HEK293 (cell line): Measurements from ENCODE around the gene TMOD4.
A peak's percentile ranks its signal among the peaks of the same experiment; 100 is the strongest.

ENCODE experiments used
- CTCF ChIA-PET: fragments of 350-600 bp; formaldehyde crosslinking; extraction: SDS; loops from one replicate; lab custom pipeline; 2021; ENCODE audit warnings: antibody characterized with exemption; lab: Yijun Ruan, JAX
- POLR2A ChIA-PET: fragments of 300-600 bp; formaldehyde crosslinking; extraction: SDS; loops from one replicate; lab custom pipeline; 2020; ENCODE audit warnings: antibody characterized with exemption, inconsistent platforms; lab: Yijun Ruan, JAX
- H3K27ac ChIP-seq: fragments of 200-500 bp; sonication (Bioruptor generic); 2 replicates; pipeline ENCODE4 v1.5.1; 2014; ENCODE audit warnings: low read depth, low read length, control low read depth, inconsistent platforms; ENCODE audit errors: extremely low read depth
- H3K36me3 ChIP-seq, 2 experiments: fragments of 200-500 bp in 1 of 2; sonication (Bioruptor generic) in 1 of 2; 1 replicate in 1 of 2; 2 replicates in 1 of 2; pipeline ENCODE4 v1.5.1; 2014 to 2017; ENCODE audit warnings: inconsistent platforms in 2 of 2, low read length in 2 of 2; ENCODE audit not compliant: control insufficient read depth in 2 of 2, insufficient read depth in 1 of 2
- H3K4me1 ChIP-seq: fragments of 200-500 bp; sonication (Bioruptor generic); 2 replicates; pipeline ENCODE4 v1.5.1; 2014; ENCODE audit warnings: mild to moderate bottlenecking, low read length, inconsistent platforms; ENCODE audit not compliant: control insufficient read depth, insufficient read depth
- H3K4me3 ChIP-seq: 2 replicates; pipeline ENCODE4 v1.5.1; 2011; ENCODE audit warnings: low read depth, mild to moderate bottlenecking, control low read depth, low read length, moderate library complexity
- H3K9me3 ChIP-seq: fragments of 200-500 bp; sonication (Bioruptor generic); 2 replicates; pipeline ENCODE4 v1.5.1; 2014; ENCODE audit warnings: low read depth, low read length, inconsistent platforms; ENCODE audit not compliant: control insufficient read depth, insufficient read depth
- ATF2 ChIP-seq: fragments of 450-650 bp; formaldehyde crosslinking; IDR thresholded peaks from 2 replicates; pipeline ENCODE4 v1.5.1; 2016; ENCODE audit warnings: missing biosample characterization, missing genetic modification characterization, low read depth
- HIC1 ChIP-seq: fragments of 450-650 bp; formaldehyde crosslinking; IDR thresholded peaks from 2 replicates; pipeline ENCODE4 v1.5.1; 2016; ENCODE audit warnings: missing biosample characterization, missing genetic modification characterization
- KLF1 ChIP-seq: fragments of 450-650 bp; formaldehyde crosslinking; IDR thresholded peaks from 2 replicates; pipeline ENCODE4 v1.5.1; 2016; ENCODE audit warnings: missing biosample characterization, missing genetic modification characterization
- KLF16 ChIP-seq: fragments of 450-650 bp; formaldehyde crosslinking; IDR thresholded peaks from 2 replicates; pipeline ENCODE4 v1.5.1; 2017; ENCODE audit warnings: missing biosample characterization, missing genetic modification characterization
- KLF9 ChIP-seq: fragments of 450-650 bp; formaldehyde crosslinking; IDR thresholded peaks from 2 replicates; pipeline ENCODE4 v1.5.1; 2016; ENCODE audit warnings: missing biosample characterization, missing genetic modification characterization, low read depth
- MYNN ChIP-seq: fragments of 450-650 bp; formaldehyde crosslinking; IDR thresholded peaks from 2 replicates; pipeline ENCODE4 v1.5.1; 2016; ENCODE audit warnings: missing biosample characterization, missing genetic modification characterization, borderline replicate concordance
- PATZ1 ChIP-seq: fragments of 450-650 bp; formaldehyde crosslinking; IDR thresholded peaks from 2 replicates; pipeline ENCODE4 v1.5.1; 2016; ENCODE audit warnings: missing biosample characterization, missing genetic modification characterization
- SP7 ChIP-seq: fragments of 450-650 bp; formaldehyde crosslinking; IDR thresholded peaks from 2 replicates; pipeline ENCODE4 v1.5.1; 2016; ENCODE audit warnings: missing biosample characterization, missing genetic modification characterization
- ZNF146 ChIP-seq: fragments of 450-650 bp; formaldehyde crosslinking; IDR thresholded peaks from 2 replicates; pipeline ENCODE4 v1.5.1; 2016; ENCODE audit warnings: missing biosample characterization, missing genetic modification characterization
- ZNF157 ChIP-seq: fragments of 450-650 bp; formaldehyde crosslinking; IDR thresholded peaks from 2 replicates; pipeline ENCODE4 v1.5.1; 2016; ENCODE audit warnings: missing biosample characterization, missing genetic modification characterization
- ZNF174 ChIP-seq: fragments of 450-650 bp; formaldehyde crosslinking; IDR thresholded peaks from 2 replicates; pipeline ENCODE4 v1.5.0; 2017; ENCODE audit warnings: missing biosample characterization, mild to moderate bottlenecking, missing genetic modification characterization
- ZNF292 ChIP-seq: fragments of 450-650 bp; formaldehyde crosslinking; IDR thresholded peaks from 2 replicates; pipeline ENCODE4 v1.5.1; 2016; ENCODE audit warnings: low read depth, missing biosample characterization, missing genetic modification characterization, borderline replicate concordance
- ZNF398 ChIP-seq: fragments of 450-650 bp; formaldehyde crosslinking; IDR thresholded peaks from 2 replicates; pipeline ENCODE4 v1.5.1; 2017; ENCODE audit warnings: missing biosample characterization, missing genetic modification characterization
- ZNF623 ChIP-seq: fragments of 450-650 bp; formaldehyde crosslinking; IDR thresholded peaks from 2 replicates; pipeline ENCODE4 v1.5.1; 2016; ENCODE audit warnings: missing biosample characterization, missing genetic modification characterization
- ZNF624 ChIP-seq: fragments of 450-650 bp; formaldehyde crosslinking; IDR thresholded peaks from 2 replicates; pipeline ENCODE4 v1.5.1; 2017; ENCODE audit warnings: missing biosample characterization, missing genetic modification characterization
- ZNF658 ChIP-seq: fragments of 450-650 bp; formaldehyde crosslinking; IDR thresholded peaks from 2 replicates; pipeline ENCODE4; 2016; ENCODE audit warnings: missing biosample characterization, missing genetic modification characterization
- TF ChIP-seq, protein P1 (sequence below): fragments of 450-650 bp; formaldehyde crosslinking; IDR thresholded peaks from 2 replicates; pipeline ENCODE4 v1.5.1; 2016; ENCODE audit warnings: missing biosample characterization, missing genetic modification characterization

Gene TMOD4

DNA sequence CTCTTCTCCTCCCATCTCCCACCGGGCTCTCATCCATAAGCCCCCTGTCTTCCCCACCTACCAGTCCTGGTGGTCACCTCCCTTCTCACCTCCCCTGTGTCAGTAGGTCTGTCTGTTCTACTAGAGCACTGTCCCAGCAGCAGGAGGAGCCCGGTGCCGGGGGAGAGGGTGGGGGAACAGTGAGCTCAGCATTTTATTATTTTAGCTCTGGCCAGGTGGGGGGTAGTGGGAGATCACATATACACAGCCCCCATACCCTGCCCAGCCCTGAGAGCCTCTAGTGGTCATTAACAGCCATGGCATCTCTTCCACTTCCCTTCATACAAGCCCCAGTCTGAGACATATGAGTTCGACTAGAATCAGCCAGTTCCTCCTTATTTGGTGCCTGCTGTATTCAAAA, at the start of gene TMOD4 (continued):
- TF ChIP-seq ZNF292 (tag by site-specific recombination) (no peak), ZNF398 (tag by site-specific recombination) (peak; percentile 75), KLF1 (tag by site-specific recombination) (0 out of 2 replicates have a peak, but pooled peaks have one; percentile 19), ZNF624 (tag by site-specific recombination) (no peak)

DNA sequence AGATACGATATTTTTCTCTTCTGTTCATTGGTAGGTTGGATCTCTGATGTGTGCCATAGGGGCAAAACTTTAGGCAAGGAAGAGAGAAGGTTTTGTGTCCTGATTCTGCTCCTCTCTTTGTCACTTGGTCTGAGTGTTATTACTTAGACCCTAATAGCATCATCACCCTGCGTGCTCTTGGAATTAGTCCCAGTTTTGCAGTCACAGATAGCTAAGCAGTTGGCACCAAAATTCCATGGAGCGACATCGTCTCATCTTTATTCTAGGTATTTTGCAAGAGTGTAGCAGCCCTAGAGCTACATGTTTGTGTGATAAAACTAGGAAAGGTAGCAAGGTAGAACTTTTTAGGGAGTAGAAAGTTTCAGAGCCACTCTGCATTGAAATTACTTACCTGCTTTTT, 46.3 kb upstream of the TMOD4 start:
- Histone ChIP-seq H3K36me3 (peaks cover 34 to 60% of the 10 kb centered on the region in 2 experiments), H3K9me3 (no peaks in the 10 kb centered on the region), H3K4me1 (no peaks in the 10 kb centered on the region), H3K4me3 (no peak overlapping the region), H3K27ac (no peak overlapping the region)
- CTCF ChIA-PET, result interaction anchor here (0.8 to 0.9 kb wide), 2 partner anchors 10 to 25 kb away, joined by 3 to 4 read pairs; no protein-coding TSS in a partner anchor
- POLR2A ChIA-PET, result interaction anchor here (0.5 kb wide), 1 partner anchor 58 kb away, joined by 5 read pairs; no protein-coding TSS in a partner anchor
- TF ChIP-seq PATZ1 (tag by site-specific recombination) (no peak), KLF9 (tag by site-specific recombination) (no peak), SP7 (tag by site-specific recombination) (no peak), HIC1 (tag by site-specific recombination) (no peak), KLF16 (tag by site-specific recombination) (no peak), ZNF146 (tag by site-specific recombination) (no peak), ZNF157 (tag by site-specific recombination) (no peak), ZNF174 (tag by site-specific recombination) (no peak), ZNF658 (tag by site-specific recombination) (no peak), ATF2 (tag by site-specific recombination) (no peak), MYNN (no peak), ZNF623 (no peak)
- TF ChIP-seq, protein P1, sequence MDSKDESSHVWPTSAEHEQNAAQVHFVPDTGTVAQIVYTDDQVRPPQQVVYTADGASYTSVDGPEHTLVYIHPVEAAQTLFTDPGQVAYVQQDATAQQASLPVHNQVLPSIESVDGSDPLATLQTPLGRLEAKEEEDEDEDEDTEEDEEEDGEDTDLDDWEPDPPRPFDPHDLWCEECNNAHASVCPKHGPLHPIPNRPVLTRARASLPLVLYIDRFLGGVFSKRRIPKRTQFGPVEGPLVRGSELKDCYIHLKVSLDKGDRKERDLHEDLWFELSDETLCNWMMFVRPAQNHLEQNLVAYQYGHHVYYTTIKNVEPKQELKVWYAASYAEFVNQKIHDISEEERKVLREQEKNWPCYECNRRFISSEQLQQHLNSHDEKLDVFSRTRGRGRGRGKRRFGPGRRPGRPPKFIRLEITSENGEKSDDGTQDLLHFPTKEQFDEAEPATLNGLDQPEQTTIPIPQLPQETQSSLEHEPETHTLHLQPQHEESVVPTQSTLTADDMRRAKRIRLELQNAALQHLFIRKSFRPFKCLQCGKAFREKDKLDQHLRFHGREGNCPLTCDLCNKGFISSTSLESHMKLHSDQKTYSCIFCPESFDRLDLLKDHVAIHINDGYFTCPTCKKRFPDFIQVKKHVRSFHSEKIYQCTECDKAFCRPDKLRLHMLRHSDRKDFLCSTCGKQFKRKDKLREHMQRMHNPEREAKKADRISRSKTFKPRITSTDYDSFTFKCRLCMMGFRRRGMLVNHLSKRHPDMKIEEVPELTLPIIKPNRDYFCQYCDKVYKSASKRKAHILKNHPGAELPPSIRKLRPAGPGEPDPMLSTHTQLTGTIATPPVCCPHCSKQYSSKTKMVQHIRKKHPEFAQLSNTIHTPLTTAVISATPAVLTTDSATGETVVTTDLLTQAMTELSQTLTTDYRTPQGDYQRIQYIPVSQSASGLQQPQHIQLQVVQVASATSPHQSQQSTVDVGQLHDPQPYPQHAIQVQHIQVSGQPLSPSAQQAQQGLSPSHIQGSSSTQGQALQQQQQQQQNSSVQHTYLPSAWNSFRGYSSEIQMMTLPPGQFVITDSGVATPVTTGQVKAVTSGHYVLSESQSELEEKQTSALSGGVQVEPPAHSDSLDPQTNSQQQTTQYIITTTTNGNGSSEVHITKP, result no peak
- TF ChIP-seq, all 188 proteins: peak for 0
